Mesenchymal stem cell (in vitro differentiated cells and primary cell): Measurements from ENCODE around the gene SMC6.

Source experiments
- DNase-seq: peaks from one replicate; pipeline ENCODE4 v3.0.0-alpha.2; 2013
- H2AFZ ChIP-seq: one replicate; pipeline ENCODE4 v1.6.1; 2013; ENCODE audit warnings: low read depth, mild to moderate bottlenecking, control low read depth, inconsistent platforms, low read length, moderate library complexity
- H2AK5ac ChIP-seq: 2 replicates; pipeline ENCODE4 v1.6.1; 2013; ENCODE audit warnings: low read length, moderate library complexity, mild to moderate bottlenecking, inconsistent platforms; ENCODE audit not compliant: severe bottlenecking
- H2BK120ac ChIP-seq: one replicate; pipeline ENCODE4 v1.6.1; 2013; ENCODE audit warnings: low read depth, mild to moderate bottlenecking, inconsistent platforms, low read length, moderate library complexity
- H2BK12ac ChIP-seq, 2 experiments: one replicate each; pipeline ENCODE4 v1.6.1; 2013; ENCODE audit warnings: inconsistent platforms in 2 of 2, low read length in 2 of 2, mild to moderate bottlenecking in 2 of 2, moderate library complexity in 2 of 2, control low read depth in 1 of 2
- H2BK15ac ChIP-seq: one replicate; pipeline ENCODE4 v1.6.1; 2013; ENCODE audit warnings: mild to moderate bottlenecking, low read depth, inconsistent platforms; ENCODE audit not compliant: poor library complexity, severe bottlenecking
- H2BK5ac ChIP-seq: 2 replicates; pipeline ENCODE4 v1.6.1; 2013; ENCODE audit warnings: low read depth, mild to moderate bottlenecking, low read length, control low read depth, inconsistent platforms; ENCODE audit not compliant: poor library complexity, severe bottlenecking
- H3K14ac ChIP-seq, 2 experiments: one replicate each; pipeline ENCODE4 v1.6.1; 2013; ENCODE audit warnings: inconsistent platforms in 2 of 2, low read length in 2 of 2, control low read depth in 1 of 2, mild to moderate bottlenecking in 1 of 2, moderate library complexity in 1 of 2
- H3K18ac ChIP-seq, 2 experiments: one replicate each; pipeline ENCODE4 v1.6.1; 2013; ENCODE audit warnings: inconsistent platforms in 2 of 2, low read length in 2 of 2, control low read depth in 1 of 2, low read depth in 1 of 2, mild to moderate bottlenecking in 1 of 2
- H3K23ac ChIP-seq, 2 experiments: one replicate each; pipeline ENCODE4 v1.6.1; 2013; ENCODE audit warnings: inconsistent platforms in 2 of 2, low read length in 2 of 2, mild to moderate bottlenecking in 2 of 2, moderate library complexity in 2 of 2, control low read depth in 1 of 2
- H3K27ac ChIP-seq: 2 replicates; pipeline ENCODE4 v1.5.1; 2013; ENCODE audit warnings: mild to moderate bottlenecking, moderate library complexity, low read length, control low read depth, inconsistent platforms; ENCODE audit not compliant: poor library complexity, severe bottlenecking
- H3K27me3 ChIP-seq, 2 experiments: 2 replicates each; pipeline versions ENCODE4 v1.6.1 to v1.7.0; 2013; ENCODE audit warnings: low read length in 2 of 2, mild to moderate bottlenecking in 2 of 2, moderate library complexity in 2 of 2, control low read depth in 1 of 2, inconsistent platforms in 1 of 2; ENCODE audit not compliant: control insufficient read depth in 1 of 2, insufficient read depth in 1 of 2
- H3K36me3 ChIP-seq, 2 experiments: 2 replicates each; pipeline versions ENCODE4 v1.6.1 to v1.7.0; 2013; ENCODE audit warnings: low read length in 2 of 2, control low read depth in 1 of 2, inconsistent platforms in 1 of 2, low read depth in 1 of 2, mild to moderate bottlenecking in 1 of 2; ENCODE audit not compliant: insufficient read depth in 2 of 2, control insufficient read depth in 1 of 2
- H3K4ac ChIP-seq, 2 experiments: one replicate each; pipeline ENCODE4 v1.6.1; 2013; ENCODE audit warnings: inconsistent platforms in 2 of 2, low read length in 2 of 2, mild to moderate bottlenecking in 2 of 2, moderate library complexity in 2 of 2, control low read depth in 1 of 2, low read depth in 1 of 2
- H3K4me1 ChIP-seq: 2 replicates; pipeline ENCODE4 v1.6.1; 2013; ENCODE audit warnings: low read depth, low read length, control low read depth; ENCODE audit not compliant: control insufficient read depth, insufficient read depth
- H3K4me2 ChIP-seq: 2 replicates; pipeline ENCODE4 v1.6.1; 2013; ENCODE audit warnings: low read length, mild to moderate bottlenecking, inconsistent platforms; ENCODE audit not compliant: poor library complexity, severe bottlenecking
- H3K4me3 ChIP-seq, 2 experiments: 2 replicates each; pipeline versions ENCODE4 v1.5.1 to v1.7.0; 2013; ENCODE audit warnings: low read length in 2 of 2, mild to moderate bottlenecking in 2 of 2, control low read depth in 1 of 2, low read depth in 1 of 2; ENCODE audit not compliant: insufficient read depth in 1 of 2
- H3K79me1 ChIP-seq: replicated peaks from 2 replicates; pipeline ENCODE4 v1.6.1; 2013; ENCODE audit warnings: mild to moderate bottlenecking, control low read depth, low read length, inconsistent platforms; ENCODE audit not compliant: poor library complexity, severe bottlenecking
- H3K9ac ChIP-seq: 2 replicates; pipeline ENCODE4 v1.7.0; 2013; ENCODE audit warnings: mild to moderate bottlenecking, low read length, moderate library complexity
- H3K9me3 ChIP-seq: 2 replicates; pipeline ENCODE4 v1.7.0; 2013; ENCODE audit warnings: mild to moderate bottlenecking, low read length; ENCODE audit not compliant: control insufficient read depth
- H4K8ac ChIP-seq: one replicate; pipeline ENCODE4 v1.6.1; 2013; ENCODE audit warnings: inconsistent platforms, mild to moderate bottlenecking, low read length, moderate library complexity
- H4K91ac ChIP-seq: one replicate; pipeline ENCODE4 v1.6.1; 2013; ENCODE audit warnings: mild to moderate bottlenecking, low read length, inconsistent platforms
- WGBS: methylation state at CpG from one replicate; pipeline ENCODE4 v1.1.7; 2013; ENCODE audit warnings: mixed read lengths; 5-methylcytosine and 5-hydroxymethylcytosine counted together

SMC6 gene

DNA sequence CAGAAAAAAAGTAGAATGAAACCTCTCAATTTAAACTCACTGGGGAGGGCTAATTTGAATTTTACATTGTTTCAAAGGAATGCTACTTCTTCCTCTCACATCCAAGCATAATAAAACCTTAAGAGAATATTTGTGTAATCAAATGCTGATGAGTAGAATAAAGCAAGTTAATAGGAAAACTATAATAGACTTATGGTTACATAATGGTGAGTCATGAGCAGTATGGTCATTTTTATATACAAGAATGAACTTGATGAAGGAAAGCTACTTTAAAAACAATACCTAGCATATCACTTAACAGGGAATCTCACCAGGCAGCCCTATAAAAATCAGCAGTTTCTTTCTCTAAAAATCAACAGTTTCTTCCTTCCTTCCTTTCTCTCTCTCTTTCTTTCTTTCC is 132.8 kb downstream of the SMC6 start:
- no peak for DNase-seq
- no peak overlapping the region for H2BK15ac ChIP-seq
- H2BK12ac ChIP-seq, result no peak overlapping the region
- no peak overlapping the region for H4K91ac ChIP-seq
- H3K18ac ChIP-seq, result no peak overlapping the region
- H2BK5ac ChIP-seq, result no peak overlapping the region
- no peak overlapping the region for H3K14ac ChIP-seq
- H3K27ac ChIP-seq, result no peak overlapping the region
- no peaks in the 10 kb centered on the region for H3K9me3 ChIP-seq
- H3K4ac ChIP-seq, result no peak overlapping the region
- H2AK5ac ChIP-seq, result no peak overlapping the region
- no peaks in the 10 kb centered on the region for H3K36me3 ChIP-seq
- H3K4me2 ChIP-seq, result no peak overlapping the region
- peaks cover 12% of the 10 kb centered on the region for H3K4me1 ChIP-seq
- H3K79me1 ChIP-seq, result no peaks in the 10 kb centered on the region
- H4K8ac ChIP-seq, result no peak overlapping the region
- H2AFZ ChIP-seq, result no peak overlapping the region
- H3K23ac ChIP-seq, result no peak overlapping the region
- no peak overlapping the region for H2BK120ac ChIP-seq
- no peak overlapping the region for H3K4me3 ChIP-seq
- H3K9ac ChIP-seq, result peak overlapping the region; percentile 39
- H3K27me3 ChIP-seq, result no peaks in the 10 kb centered on the region

GRCh38 chr2:17620280-17620679 is 133.3 kb downstream of the SMC6 start:
- Histone ChIP-seq H3K9ac (no peak overlapping the region), H3K14ac (no peak overlapping the region), H3K4me1 (peaks cover 10% of the 10 kb centered on the region), H3K36me3 (no peaks in the 10 kb centered on the region), H3K9me3 (no peaks in the 10 kb centered on the region), H4K8ac (no peak overlapping the region), H3K23ac (no peak overlapping the region), H2AK5ac (no peak overlapping the region), H3K4me2 (no peak overlapping the region), H4K91ac (no peak overlapping the region), H3K18ac (no peak overlapping the region), H2BK120ac (no peak overlapping the region), H2BK15ac (no peak overlapping the region), H2BK5ac (no peak overlapping the region), H3K4ac (no peak overlapping the region), H3K4me3 (no peak overlapping the region), H3K27me3 (no peaks in the 10 kb centered on the region), H2AFZ (no peak overlapping the region), H2BK12ac (no peak overlapping the region), H3K79me1 (no peaks in the 10 kb centered on the region), H3K27ac (no peak overlapping the region)
- 72% methylated on average over 5 of the region's 6 CpGs for WGBS
- DNase-seq, result no peak

GRCh38 chr2:17617955-17618354 is 135.7 kb downstream of the SMC6 start:
- WGBS, result 73% methylated on average over 1 of the region's 1 CpG
- no peak for DNase-seq
- no peak overlapping the region for H3K27ac ChIP-seq
- H2BK15ac ChIP-seq, result no peak overlapping the region
- H3K27me3 ChIP-seq, result no peaks in the 10 kb centered on the region
- peak overlapping the region in 1 of 2 experiments; percentile 39 for H3K14ac ChIP-seq
- H2BK120ac ChIP-seq, result no peak overlapping the region
- H3K4me2 ChIP-seq, result no peak overlapping the region
- H2BK12ac ChIP-seq, result no peak overlapping the region
- H3K4me3 ChIP-seq, result no peak overlapping the region
- no peak overlapping the region for H3K9ac ChIP-seq
- H3K18ac ChIP-seq, result no peak overlapping the region
- H3K9me3 ChIP-seq, result no peaks in the 10 kb centered on the region
- no peaks in the 10 kb centered on the region for H3K79me1 ChIP-seq
- H3K36me3 ChIP-seq, result no peaks in the 10 kb centered on the region
- H3K4ac ChIP-seq, result no peak overlapping the region
- no peak overlapping the region for H2BK5ac ChIP-seq
- H3K23ac ChIP-seq, result peak overlapping the region in 1 of 2 experiments; percentile 36
- no peak overlapping the region for H4K8ac ChIP-seq
- H2AFZ ChIP-seq, result no peak overlapping the region
- peaks cover 10% of the 10 kb centered on the region for H3K4me1 ChIP-seq
- no peak overlapping the region for H4K91ac ChIP-seq
- H2AK5ac ChIP-seq, result no peak overlapping the region

- Histone ChIP-seq H3K4ac (no peak overlapping the region), H3K23ac (peak overlapping the region in 1 of 2 experiments; percentile 36), H3K4me2 (no peak overlapping the region), H3K27me3 (no peaks in the 10 kb centered on the region), H2BK120ac (no peak overlapping the region), H3K4me1 (peaks cover 8% of the 10 kb centered on the region), H3K18ac (no peak overlapping the region), H3K9ac (no peak overlapping the region), H3K9me3 (no peaks in the 10 kb centered on the region), H2AK5ac (no peak overlapping the region), H2BK12ac (no peak overlapping the region), H2BK5ac (no peak overlapping the region), H3K14ac (peak overlapping the region in 1 of 2 experiments; percentile 39), H3K27ac (no peak overlapping the region), H4K91ac (no peak overlapping the region), H3K36me3 (no peaks in the 10 kb centered on the region), H3K4me3 (no peak overlapping the region), H2AFZ (no peak overlapping the region), H2BK15ac (no peak overlapping the region), H3K79me1 (no peaks in the 10 kb centered on the region), H4K8ac (no peak overlapping the region)
- DNase-seq, result no peak
- WGBS, result 96% methylated on average over 3 of the region's 5 CpGs
Measured at GRCh38 chr2:17617516-17617915, 136.1 kb downstream of the SMC6 start.
